Measurements from ENCODE around the gene TNPO2. TPM values are rescaled to one million over a fixed set of nuclear protein-coding genes. Genes with fewer than 3 reads are reported as not detected.
A peak's percentile ranks its signal among the peaks of the same experiment; 100 is the strongest.

The TNPO2 gene
- total and polyA plus RNA-seq, 2 experiments from 2014 or later: 13.3 to 30.9 TPM

- DNase-seq: no peak
- no peak for TF ChIP-seq EZH2 (IDR thresholded peaks at IDR 0.05; ENCODE audit: insufficient read depth, poor library complexity, severe bottlenecking)
- no peak for TF ChIP-seq EZH2phosphoT487 (IDR thresholded peaks at IDR 0.05; ENCODE audit: insufficient read depth, low read depth)
- H3K9me3 ChIP-seq (ENCODE audit: low read depth): no peaks in the 10 kb centered on the region
- peaks cover 26% of the 10 kb centered on the region for H3K4me1 ChIP-seq (ENCODE audit: insufficient read depth)
- peak overlapping the region; percentile 96 for H2AFZ ChIP-seq
- no peaks in the 10 kb centered on the region for H3K9me2 ChIP-seq (ENCODE audit: insufficient read depth)
- H3K27ac ChIP-seq: peak overlapping the region; percentile 93
- peak overlapping the region; percentile 96 for H3K9ac ChIP-seq
- no peaks in the 10 kb centered on the region for H4K20me1 ChIP-seq (ENCODE audit: insufficient read depth)
- in situ Hi-C loops (cut with MboI): no loop called here
- 48 to 52% methylated on average over 8 of the region's 8 CpGs for WGBS, 2 experiments (ENCODE audit: low coverage in 1 of 2, low lambda C conversion rate in 2 of 2, missing lambda C conversion rate in 2 of 2)
- no peaks in the 10 kb centered on the region for H3K27me3 ChIP-seq (replicated peaks; ENCODE audit: insufficient read depth)
- peaks cover 6% of the 10 kb centered on the region; the same call in 1 of the 2 replicates for H3F3A ChIP-seq (ENCODE audit: insufficient read depth)
- peaks cover 64% of the 10 kb centered on the region for H3K79me2 ChIP-seq (ENCODE audit: insufficient read depth)
- peak overlapping the region; percentile 82 for H3K4me3 ChIP-seq
- peak overlapping the region; percentile 96 for H3K4me2 ChIP-seq (ENCODE audit: unreplicated experiment)
- no peaks in the 10 kb centered on the region for H3K36me3 ChIP-seq (ENCODE audit: low read depth)
Measured at GRCh38 chr19:12668346-12668745, 55.4 kb downstream of the TNPO2 start.

- Histone ChIP-seq H4K20me1 (ENCODE audit: insufficient read depth) (no peaks in the 10 kb centered on the region), H3K9ac (peak overlapping the region; percentile 96), H3K9me3 (ENCODE audit: low read depth) (no peaks in the 10 kb centered on the region), H3K4me3 (peak overlapping the region; percentile 88), H3K4me1 (ENCODE audit: insufficient read depth) (peaks cover 26% of the 10 kb centered on the region), H3K36me3 (ENCODE audit: low read depth) (no peaks in the 10 kb centered on the region), H3K27me3 (replicated peaks; ENCODE audit: insufficient read depth) (no peaks in the 10 kb centered on the region), H3F3A (ENCODE audit: insufficient read depth) (peaks cover 6% of the 10 kb centered on the region; the same call in 1 of the 2 replicates), H2AFZ (no peak overlapping the region), H3K79me2 (ENCODE audit: insufficient read depth) (peaks cover 64% of the 10 kb centered on the region), H3K4me2 (ENCODE audit: unreplicated experiment) (peak overlapping the region; percentile 96), H3K9me2 (ENCODE audit: insufficient read depth) (no peaks in the 10 kb centered on the region), H3K27ac (peak overlapping the region; percentile 93)
- TF ChIP-seq EZH2phosphoT487 (IDR thresholded peaks at IDR 0.05; ENCODE audit: insufficient read depth, low read depth) (no peak), EZH2 (IDR thresholded peaks at IDR 0.05; ENCODE audit: insufficient read depth, poor library complexity, severe bottlenecking) (no peak)
- in situ Hi-C loops (cut with MboI): no loop called here
- 69 to 76% methylated on average over 4 of the region's 4 CpGs for WGBS, 2 experiments (ENCODE audit: low coverage in 1 of 2, low lambda C conversion rate in 2 of 2, missing lambda C conversion rate in 2 of 2)
- DNase-seq: no peak
Measured at GRCh38 chr19:12667731-12668302, 55.9 kb downstream of the TNPO2 start.

GRCh38 chr19:12666265-12667048 lies 57.3 kb downstream of the TNPO2 start, which contains the start of the genes MAN2B1 and WDR83:
TSS of gene MAN2B1 (minus strand) at chr19:12666742. CDS start at chr19:12666701, 41 bp downstream.
TSS of gene WDR83 (plus strand) at chr19:12666807. CDS start at chr19:12669791, 2,984 bp downstream.
- H3F3A ChIP-seq (ENCODE audit: insufficient read depth): peaks cover 6% of the 10 kb centered on the region; the same call in 1 of the 2 replicates
- peak within 1 kb of the TSS; percentile 92 for H2AFZ ChIP-seq
- in situ Hi-C loops (cut with MboI): no loop called here
- no peaks in the 10 kb centered on the region for H3K36me3 ChIP-seq (ENCODE audit: low read depth)
- H3K9ac ChIP-seq: peak within 1 kb of the TSS; percentile 96
- DNase-seq: peak; percentile 87
- H3K27me3 ChIP-seq (replicated peaks; ENCODE audit: insufficient read depth): no peaks in the 10 kb centered on the region
- no peaks in the 10 kb centered on the region for H4K20me1 ChIP-seq (ENCODE audit: insufficient read depth)
- H3K4me3 ChIP-seq: peak within 1 kb of the TSS; percentile 88
- no peaks in the 10 kb centered on the region for H3K9me3 ChIP-seq (ENCODE audit: low read depth)
- TF ChIP-seq EZH2phosphoT487 (IDR thresholded peaks at IDR 0.05; ENCODE audit: insufficient read depth, low read depth) (no peak), EZH2 (IDR thresholded peaks at IDR 0.05; ENCODE audit: insufficient read depth, poor library complexity, severe bottlenecking) (no peak)
- peak within 1 kb of the TSS; percentile 93 for H3K27ac ChIP-seq
- H3K79me2 ChIP-seq (ENCODE audit: insufficient read depth): peaks cover 55% of the 10 kb centered on the region
- WGBS, 2 experiments (ENCODE audit: low coverage in 1 of 2, low lambda C conversion rate in 2 of 2, missing lambda C conversion rate in 2 of 2): 1% methylated on average over 36 to 46 of the region's 46 CpGs
- peak within 1 kb of the TSS; percentile 91 for H3K4me2 ChIP-seq (ENCODE audit: unreplicated experiment)
- no peaks in the 10 kb centered on the region for H3K9me2 ChIP-seq (ENCODE audit: insufficient read depth)
- H3K4me1 ChIP-seq (ENCODE audit: insufficient read depth): peaks cover 26% of the 10 kb centered on the region

- Histone ChIP-seq H3K36me3 (ENCODE audit: low read depth) (no peaks in the 10 kb centered on the region), H3K27me3 (replicated peaks; ENCODE audit: insufficient read depth) (no peaks in the 10 kb centered on the region), H3K9me3 (ENCODE audit: low read depth) (no peaks in the 10 kb centered on the region), H3K4me1 (ENCODE audit: insufficient read depth) (peaks cover 22% of the 10 kb centered on the region), H3F3A (ENCODE audit: insufficient read depth) (peaks cover 6% of the 10 kb centered on the region; the same call in 1 of the 2 replicates), H4K20me1 (ENCODE audit: insufficient read depth) (no peaks in the 10 kb centered on the region), H3K79me2 (ENCODE audit: insufficient read depth) (peaks cover 48% of the 10 kb centered on the region), H3K4me2 (ENCODE audit: unreplicated experiment) (peak overlapping the region; percentile 91), H3K9me2 (ENCODE audit: insufficient read depth) (no peaks in the 10 kb centered on the region), H3K9ac (peak overlapping the region; percentile 96), H3K4me3 (peak overlapping the region; percentile 88), H3K27ac (no peak overlapping the region), H2AFZ (peak overlapping the region; percentile 92)
- peak; percentile 40 for DNase-seq
- TF ChIP-seq EZH2 (IDR thresholded peaks at IDR 0.05; ENCODE audit: insufficient read depth, poor library complexity, severe bottlenecking) (no peak), EZH2phosphoT487 (IDR thresholded peaks at IDR 0.05; ENCODE audit: insufficient read depth, low read depth) (no peak)
- WGBS, 2 experiments (ENCODE audit: low coverage in 1 of 2, low lambda C conversion rate in 2 of 2, missing lambda C conversion rate in 2 of 2): 45 to 55% methylated on average over 12 of the region's 12 CpGs
- in situ Hi-C loops (cut with MboI): no loop called here
Measured at GRCh38 chr19:12665671-12666264, 58.0 kb downstream of the TNPO2 start.

Data from GM23248 (cell line).